Endothelial cell of umbilical vein (primary cell): ENCODE data around the gene ITPR1. TPM values are rescaled to one million over a fixed set of nuclear protein-coding genes. Genes with fewer than 3 reads are reported as not detected.

Experiments used
- BruUV-seq: library from RNA; stranded (reverse); fragments of 400-500 nt; replicated peaks from 2 replicates; lab custom pipeline; 2021; lab: Mats Ljungman, UMichigan
- CTCF ChIA-PET: fragments of 300-600, 350-600 bp; sonication (Branson Sonifier 250); formaldehyde crosslinking; loops from one replicate; lab custom pipeline; 2021; ENCODE audit warnings: antibody characterized with exemption, inconsistent platforms; lab: Charles Lee
- POLR2A ChIA-PET: fragments of 300-600, 350-600 bp; sonication (Branson Sonifier 250); formaldehyde crosslinking; loops from one replicate; lab custom pipeline; 2021; ENCODE audit warnings: antibody characterized with exemption, inconsistent platforms; lab: Charles Lee
- DNase-seq: peaks from one replicate; pipeline ENCODE4 v3.0.0-alpha.2; 2011; ENCODE audit warnings: low read depth, low spot score
- FAIRE-seq: peaks from 2 replicates; lab custom pipeline; 2011; peaks lifted over from hg19 to GRCh38; lab: Jason Lieb, UNC
- H2AFZ ChIP-seq: 2 replicates; pipeline ENCODE4 v1.6.0; 2012; ENCODE audit warnings: low read depth, low read length, control low read depth, inconsistent platforms
- H3K27ac ChIP-seq: 2 replicates; pipeline ENCODE4 v1.5.1; 2011; ENCODE audit warnings: low read depth, mild to moderate bottlenecking, control low read depth, low read length, moderate library complexity; ENCODE audit not compliant: insufficient read depth
- H3K27me3 ChIP-seq, 2 experiments: 2 replicates each; pipeline versions ENCODE4 v1.6.0 to v1.6.1; 2011; ENCODE audit warnings: low read length in 2 of 2, mixed read lengths in 1 of 2; ENCODE audit not compliant: control insufficient read depth in 2 of 2, insufficient read depth in 2 of 2
- H3K36me3 ChIP-seq, 2 experiments: 2 replicates in 1 of 2; 3 replicates in 1 of 2; pipeline ENCODE4 v1.5.1; 2011; ENCODE audit warnings: low read length in 2 of 2, mild to moderate bottlenecking in 1 of 2, moderate library complexity in 1 of 2; ENCODE audit not compliant: control insufficient read depth in 2 of 2, insufficient read depth in 2 of 2; ENCODE audit errors: extremely low read depth in 1 of 2
- H3K4me1 ChIP-seq: 3 replicates; pipeline ENCODE4 v1.5.1; 2011; ENCODE audit warnings: mild to moderate bottlenecking, low read length; ENCODE audit not compliant: control insufficient read depth, insufficient read depth; ENCODE audit errors: extremely low read depth
- H3K4me2 ChIP-seq: 2 replicates; pipeline ENCODE4 v1.6.1; 2011; ENCODE audit warnings: low read length, control low read depth, mixed read lengths; ENCODE audit not compliant: insufficient read depth
- H3K4me3 ChIP-seq, 3 experiments: fragments of 200-600 bp in 1 of 3; sonication (generic), shearing (Covaris generic) in 1 of 3; replicated peaks in 1 of 3; 2 replicates each; pipeline ENCODE4 v1.5.1; 2011 to 2016; ENCODE audit warnings: control low read depth in 3 of 3, low read length in 3 of 3, mild to moderate bottlenecking in 2 of 3, inconsistent platforms in 1 of 3, low read depth in 1 of 3, moderate library complexity in 1 of 3; ENCODE audit not compliant: insufficient read depth in 1 of 3
- H3K79me2 ChIP-seq: 2 replicates; pipeline ENCODE4 v1.6.0; 2012; ENCODE audit warnings: low read length, inconsistent platforms; ENCODE audit not compliant: control insufficient read depth, insufficient read depth
- H3K9ac ChIP-seq: replicated peaks from 2 replicates; pipeline ENCODE3; 2011; ENCODE audit warnings: low read length, control low read depth; ENCODE audit not compliant: insufficient read depth; ENCODE audit errors: extremely low read depth
- H3K9me1 ChIP-seq: replicated peaks from 3 replicates; pipeline ENCODE4 v1.6.0; 2011; ENCODE audit warnings: mild to moderate bottlenecking, low read length; ENCODE audit not compliant: control insufficient read depth, insufficient read depth; ENCODE audit errors: extremely low read depth
- H3K9me3 ChIP-seq: replicated peaks from 2 replicates; pipeline ENCODE4 v1.5.1; 2012; ENCODE audit warnings: low read length, inconsistent platforms; ENCODE audit not compliant: control insufficient read depth, insufficient read depth
- H4K20me1 ChIP-seq: replicated peaks from 2 replicates; pipeline ENCODE3; 2011; ENCODE audit warnings: mild to moderate bottlenecking, low read length; ENCODE audit not compliant: control insufficient read depth, insufficient read depth; ENCODE audit errors: extremely low read depth
- EZH2 ChIP-seq: IDR thresholded peaks from 2 replicates; pipeline ENCODE4 v1.6.1; 2012; ENCODE audit warnings: borderline replicate concordance, low read depth, mild to moderate bottlenecking, moderate library complexity, low read length, inconsistent platforms; ENCODE audit not compliant: severe bottlenecking
- FOS ChIP-seq: IDR thresholded peaks from 2 replicates; pipeline ENCODE4 v1.6.1; 2011; ENCODE audit warnings: mild to moderate bottlenecking, low read length, moderate library complexity, borderline replicate concordance; ENCODE audit not compliant: insufficient read depth
- GATA2 ChIP-seq: IDR thresholded peaks from 2 replicates; pipeline ENCODE4 v1.7.0; 2011; ENCODE audit warnings: low read depth, mild to moderate bottlenecking, moderate library complexity, mixed read lengths, low read length; ENCODE audit not compliant: insufficient read length, insufficient read depth
- JUN ChIP-seq: IDR thresholded peaks from 2 replicates; pipeline ENCODE4 v1.6.1; 2011; ENCODE audit warnings: borderline replicate concordance, low read depth; ENCODE audit not compliant: insufficient read length, insufficient read depth
- MYC ChIP-seq: IDR thresholded peaks from one replicate; pipeline ENCODE4 v1.6.1; 2011; ENCODE audit warnings: mild to moderate bottlenecking, low read depth, low read length
- POLR2A ChIP-seq: IDR thresholded peaks from 2 replicates; pipeline ENCODE4 v1.6.1; 2012; ENCODE audit warnings: low read depth, mild to moderate bottlenecking, control low read depth, low read length
- POLR2AphosphoS5 ChIP-seq: IDR thresholded peaks from 2 replicates; pipeline ENCODE4 v1.6.1; 2012; ENCODE audit warnings: low read depth, mild to moderate bottlenecking, control low read depth, low read length, moderate library complexity; ENCODE audit not compliant: insufficient read depth
- dilution Hi-C: fragments of 300-500 bp; cut with MboI; formaldehyde crosslinking; loops from one replicate; pipeline ENCODE4 v1.15.0; 2019; ENCODE audit warnings: low sequenced_read_pairs; ENCODE audit not compliant: extremely low pct_ligation_motif_present
- intact Hi-C: fragments of 100-400 bp; cut with micrococcal nuclease; formaldehyde crosslinking; loops from one replicate; pipeline ENCODE4 v1.10.0; 2022
- polyA plus RNA-seq, 4 experiments: library from polyadenylated mRNA; depleted of rRNA in 3 of 4; stranded (reverse) in 3 of 4; unstranded in 1 of 4; fragments of >200 nt; gene quantifications; 2 replicates each; pipeline versions ENCODE4 v1.2.1 to v1.2.3, GENCODE V29; 2011 to 2012; ENCODE audit warnings: missing spikeins in 1 of 4
- total RNA-seq: library from RNA; stranded (reverse); gene quantifications from 2 replicates; pipeline ENCODE4 v1.2.3, GENCODE V29; 2021
- TF ChIP-seq, protein P1 (sequence below), 2 donors: IDR thresholded peaks; 1 replicate in 1 of 2; 2 replicates in 1 of 2; pipeline ENCODE4 v1.5.1; 2011; ENCODE audit warnings: low read length in 2 of 2, mild to moderate bottlenecking in 2 of 2, moderate library complexity in 2 of 2, control low read depth in 1 of 2, inconsistent platforms in 1 of 2, low read depth in 1 of 2; ENCODE audit not compliant: insufficient read depth in 1 of 2; ENCODE audit errors: extremely low read depth in 1 of 2
- TF ChIP-seq, protein P2 (sequence below): IDR thresholded peaks from 2 replicates; pipeline ENCODE4 v1.6.1; 2011; ENCODE audit not compliant: insufficient read depth, insufficient read length

Gene ITPR1
- total and polyA plus RNA-seq, 2 donors (not counting 3 experiments of a cell fraction or from before 2014, with no cell fraction given) = 5.1 to 16.1 TPM

DNA sequence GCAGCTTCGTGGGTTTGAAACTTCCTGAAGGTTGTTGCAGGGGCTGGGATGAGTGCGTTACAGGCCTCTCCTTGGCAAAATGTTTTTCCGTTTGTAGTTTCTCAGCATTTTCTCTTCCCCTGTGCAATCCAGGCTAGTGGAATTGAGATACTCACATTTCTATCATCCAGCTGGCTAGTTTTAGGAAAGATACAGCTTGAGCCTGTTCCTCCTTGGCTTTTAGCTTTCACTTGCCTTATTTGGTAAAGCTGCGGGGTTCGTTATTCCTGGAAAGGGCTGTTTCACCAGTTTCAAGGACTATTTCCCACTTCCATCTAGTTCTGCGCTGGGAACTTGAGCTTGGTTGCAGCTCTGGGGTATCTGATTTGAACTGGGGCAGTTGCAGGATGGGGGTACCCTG, 90.3 kb downstream of the ITPR1 start:
- no peaks in the 10 kb centered on the region for H3K9me1 ChIP-seq
- peak overlapping the region; percentile 38 for H2AFZ ChIP-seq
- no peak overlapping the region for H3K27ac ChIP-seq
- H3K4me1 ChIP-seq = no peaks in the 10 kb centered on the region
- ChIA-PET CTCF (interaction anchor here (0.9 to 3.6 kb wide), 4 partner anchors 50 to 233 kb away, joined by 3 to 44 read pairs (median 8); partner anchors contain the start of gene ITPR1), POLR2A (interaction anchor here (0.6 to 1.2 kb wide), 2 partner anchors 90 to 545 kb away, joined by 4 to 7 read pairs; partner anchors contain the start of gene ITPR1)
- H3K9ac ChIP-seq = no peak overlapping the region
- no peaks in the 10 kb centered on the region for H3K36me3 ChIP-seq
- BruUV-seq = no TSS peak
- FAIRE-seq (no peak), DNase-seq (no peak)
- no peaks in the 10 kb centered on the region for H4K20me1 ChIP-seq
- dilution Hi-C loops (no loop called here), intact Hi-C loops (no loop called here)
- H3K9me3 ChIP-seq = no peaks in the 10 kb centered on the region
- peaks cover 1 to 4% of the 10 kb centered on the region in 2 experiments for H3K27me3 ChIP-seq
- no peak overlapping the region for H3K4me3 ChIP-seq
- TF ChIP-seq JUN (no peak), POLR2A (no peak), MYC (no peak), POLR2AphosphoS5 (no peak), FOS (no peak), EZH2 (no peak), GATA2 (no peak)
- TF ChIP-seq, protein P1, sequence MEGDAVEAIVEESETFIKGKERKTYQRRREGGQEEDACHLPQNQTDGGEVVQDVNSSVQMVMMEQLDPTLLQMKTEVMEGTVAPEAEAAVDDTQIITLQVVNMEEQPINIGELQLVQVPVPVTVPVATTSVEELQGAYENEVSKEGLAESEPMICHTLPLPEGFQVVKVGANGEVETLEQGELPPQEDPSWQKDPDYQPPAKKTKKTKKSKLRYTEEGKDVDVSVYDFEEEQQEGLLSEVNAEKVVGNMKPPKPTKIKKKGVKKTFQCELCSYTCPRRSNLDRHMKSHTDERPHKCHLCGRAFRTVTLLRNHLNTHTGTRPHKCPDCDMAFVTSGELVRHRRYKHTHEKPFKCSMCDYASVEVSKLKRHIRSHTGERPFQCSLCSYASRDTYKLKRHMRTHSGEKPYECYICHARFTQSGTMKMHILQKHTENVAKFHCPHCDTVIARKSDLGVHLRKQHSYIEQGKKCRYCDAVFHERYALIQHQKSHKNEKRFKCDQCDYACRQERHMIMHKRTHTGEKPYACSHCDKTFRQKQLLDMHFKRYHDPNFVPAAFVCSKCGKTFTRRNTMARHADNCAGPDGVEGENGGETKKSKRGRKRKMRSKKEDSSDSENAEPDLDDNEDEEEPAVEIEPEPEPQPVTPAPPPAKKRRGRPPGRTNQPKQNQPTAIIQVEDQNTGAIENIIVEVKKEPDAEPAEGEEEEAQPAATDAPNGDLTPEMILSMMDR (IDR thresholded peaks at IDR 0.05; ENCODE audit: extremely low read depth in 1 of 2, insufficient read depth in 1 of 2, low read depth in 1 of 2, low read length in 2 of 2) = no peak
- TF ChIP-seq, protein P2, sequence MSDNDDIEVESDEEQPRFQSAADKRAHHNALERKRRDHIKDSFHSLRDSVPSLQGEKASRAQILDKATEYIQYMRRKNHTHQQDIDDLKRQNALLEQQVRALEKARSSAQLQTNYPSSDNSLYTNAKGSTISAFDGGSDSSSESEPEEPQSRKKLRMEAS = no peak
- H3K79me2 ChIP-seq = no peaks in the 10 kb centered on the region
- no peak overlapping the region for H3K4me2 ChIP-seq
